Measurements from ENCODE around the gene TMEM255A.

GRCh38 chrX:120356084-120356483 lies 44.8 kb upstream of the TMEM255A start:
- no peak for TF ChIP-seq ETS1 (IDR thresholded peaks at IDR 0.05)
- TF ChIP-seq JUNB (IDR thresholded peaks at IDR 0.05; ENCODE audit: unreplicated experiment), result no peak
- no peak for TF ChIP-seq POLR2AphosphoS5 (IDR thresholded peaks at IDR 0.05; ENCODE audit: low read depth)
- no peak for TF ChIP-seq EZH2 (IDR thresholded peaks at IDR 0.05; ENCODE audit: low read depth, unreplicated experiment)
- TF ChIP-seq REST (IDR thresholded peaks at IDR 0.05; ENCODE audit: unreplicated experiment), result no peak
- no peak for TF ChIP-seq EZH2phosphoT487 (IDR thresholded peaks at IDR 0.05; ENCODE audit: unreplicated experiment)
